Glomerular visceral epithelial cell (primary cell): ENCODE results near the gene TMEM179B.

Experiments
- DNase-seq: peaks from one replicate; pipeline ENCODE4 v3.0.0-alpha.2; 2016; ENCODE audit errors: extremely low spot score

TMEM179B gene

GRCh38 chr11:62832336-62833234 lies 45.4 kb downstream of the TMEM179B start, which contains the start of gene TEX54:
Gene TEX54 (minus strand): TSS chr11:62832841.
- DNase-seq = no peak

GRCh38 chr11:62835336-62835735 lies 48.1 kb downstream of the TMEM179B start:
- DNase-seq = no peak

- DNase-seq = peak; percentile 84
Observed at GRCh38 chr11:62839050-62839945, 52.1 kb downstream of the TMEM179B start, which contains the start of gene WDR74. Gene WDR74 (minus strand): TSS chr11:62839590. CDS start chr11:62839570, 20 bp downstream.
